HG03469 (cell line): ENCODE measurements around the gene MARK3.

Experiments used
- ATAC-seq: cut with Tn5 transposase; IDR thresholded peaks from one replicate; pipeline ENCODE4 v1.9.1; 2021; ENCODE audit warnings: mild to moderate bottlenecking, moderate library complexity, moderate number of reproducible peaks; ENCODE audit not compliant: unreplicated experiment

MARK3 gene

DNA sequence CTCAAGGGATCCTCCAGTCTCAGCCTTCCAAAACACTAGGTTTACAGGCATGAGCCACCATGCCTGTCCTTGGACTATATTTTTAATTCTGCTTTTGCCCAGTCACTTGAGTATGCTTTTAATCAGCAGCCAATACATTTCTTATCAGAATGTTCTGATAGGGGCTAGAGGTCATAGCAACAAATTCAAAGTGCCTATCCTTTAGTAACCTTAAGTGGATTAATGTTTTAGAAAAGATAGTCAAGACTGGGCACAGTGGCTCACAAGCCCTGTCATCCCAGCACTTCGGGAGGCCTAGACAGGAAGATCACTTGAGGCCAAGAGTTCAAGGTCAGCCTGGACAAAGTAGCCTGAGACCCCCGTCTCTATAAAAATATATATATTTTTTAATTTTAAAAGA, 100.3 kb downstream of the MARK3 start:
- ATAC-seq = no peak

DNA sequence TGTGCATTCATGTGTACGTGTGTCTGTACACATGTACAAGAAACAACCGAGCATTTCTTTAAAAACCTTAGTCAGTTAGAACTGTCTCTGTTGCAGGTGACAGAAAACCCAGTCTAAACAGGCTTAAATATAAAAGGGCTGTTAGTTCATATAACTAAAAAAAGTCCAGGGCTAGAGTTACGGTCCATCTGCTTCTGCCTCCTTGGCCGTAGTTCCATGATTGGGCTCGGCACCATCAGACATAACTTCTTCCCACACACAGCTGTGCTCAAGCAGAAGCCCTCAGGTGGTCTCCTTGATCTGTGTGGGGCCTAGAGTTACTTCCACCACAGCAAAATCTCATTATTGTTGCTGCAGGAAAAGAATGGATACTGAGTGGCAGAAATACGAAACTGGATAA, 102.9 kb downstream of the MARK3 start:
- ATAC-seq = no peak

DNA sequence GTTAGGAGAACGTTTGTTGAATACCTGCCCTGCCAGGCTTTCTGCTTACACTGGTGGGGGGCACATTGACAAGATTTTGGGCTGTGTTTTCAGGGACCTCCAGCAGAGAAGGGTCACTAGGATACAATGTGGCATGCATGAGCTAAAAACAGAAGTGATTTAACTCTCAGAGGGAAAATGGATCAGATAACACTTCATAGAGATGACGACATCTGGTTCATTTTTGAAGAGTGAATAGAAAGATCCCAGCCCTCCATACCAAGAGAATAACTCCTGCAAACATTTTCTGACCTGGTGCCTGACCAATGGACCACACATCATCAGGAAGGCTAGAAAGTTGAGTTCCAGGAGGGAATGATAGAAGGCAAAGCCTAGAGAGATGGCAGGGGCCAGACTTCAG, 103.7 kb downstream of the MARK3 start:
- ATAC-seq = no peak

- ATAC-seq = no peak
These were observed 104.4 kb downstream of the MARK3 start for GRCh38 chr14:103489621-103490020.

DNA sequence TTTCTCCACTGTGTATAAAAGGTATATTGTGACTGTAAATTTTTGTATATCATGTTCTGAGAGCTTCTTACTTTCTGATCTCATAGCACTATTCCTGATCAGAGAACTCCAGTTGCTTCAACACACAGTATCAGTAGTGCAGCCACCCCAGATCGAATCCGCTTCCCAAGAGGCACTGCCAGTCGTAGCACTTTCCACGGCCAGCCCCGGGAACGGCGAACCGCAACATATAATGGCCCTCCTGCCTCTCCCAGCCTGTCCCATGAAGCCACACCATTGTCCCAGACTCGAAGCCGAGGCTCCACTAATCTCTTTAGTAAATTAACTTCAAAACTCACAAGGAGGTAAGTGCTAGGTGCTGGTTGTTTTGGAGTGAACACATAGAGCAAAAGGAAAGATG, 106.5 kb downstream of the MARK3 start:
- no peak for ATAC-seq

GRCh38 chr14:103492156-103492925, 107.1 kb downstream of the MARK3 start:
- ATAC-seq = no peak

DNA sequence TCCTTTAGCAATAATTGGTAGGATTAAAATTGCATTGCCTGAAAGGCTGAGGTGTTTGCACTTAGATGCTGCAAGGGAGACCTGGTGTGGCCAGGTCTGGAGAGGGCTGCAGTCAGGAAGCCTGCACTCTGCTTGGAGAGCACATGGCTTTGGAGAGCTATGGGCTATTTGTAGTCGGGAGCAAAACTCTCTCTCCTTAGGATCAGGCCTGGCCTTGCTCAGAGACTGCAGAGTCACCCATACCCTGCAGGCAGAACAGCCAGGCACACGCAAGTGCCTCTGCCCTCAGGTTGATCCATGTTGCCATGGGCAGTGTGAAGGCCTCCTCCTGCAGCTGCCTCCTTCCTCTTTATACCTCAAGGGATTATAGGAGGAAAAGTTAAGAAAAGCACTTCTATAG, 110.6 kb downstream of the MARK3 start:
- ATAC-seq = no peak

DNA sequence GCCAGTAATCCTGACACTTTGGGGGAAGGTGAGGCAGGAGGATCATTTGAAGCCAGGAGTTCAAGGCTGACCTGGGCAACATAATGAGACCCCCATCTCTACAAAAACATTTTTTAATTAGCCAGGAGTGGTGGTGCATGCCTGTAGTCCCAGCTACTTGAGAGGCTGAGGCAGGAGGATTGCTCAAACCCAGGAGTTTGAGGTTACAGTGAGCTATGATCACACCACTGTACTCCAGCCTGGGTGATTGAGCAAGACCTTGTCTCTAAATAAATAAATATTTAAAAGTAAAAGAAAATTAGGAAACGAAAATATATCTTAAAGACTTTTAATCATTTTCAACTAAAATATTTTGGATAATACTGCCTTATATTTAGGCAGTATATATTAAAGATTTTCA, 111.6 kb downstream of the MARK3 start:
- no peak for ATAC-seq

GRCh38 chr14:103499709-103500108, 114.5 kb downstream of the MARK3 start:
- ATAC-seq = no peak

GRCh38 chr14:103500148-103500990, 115.2 kb downstream of the MARK3 start:
- ATAC-seq = no peak

- ATAC-seq = no peak
These were observed 116.0 kb downstream of the MARK3 start for GRCh38 chr14:103501041-103501870.

DNA sequence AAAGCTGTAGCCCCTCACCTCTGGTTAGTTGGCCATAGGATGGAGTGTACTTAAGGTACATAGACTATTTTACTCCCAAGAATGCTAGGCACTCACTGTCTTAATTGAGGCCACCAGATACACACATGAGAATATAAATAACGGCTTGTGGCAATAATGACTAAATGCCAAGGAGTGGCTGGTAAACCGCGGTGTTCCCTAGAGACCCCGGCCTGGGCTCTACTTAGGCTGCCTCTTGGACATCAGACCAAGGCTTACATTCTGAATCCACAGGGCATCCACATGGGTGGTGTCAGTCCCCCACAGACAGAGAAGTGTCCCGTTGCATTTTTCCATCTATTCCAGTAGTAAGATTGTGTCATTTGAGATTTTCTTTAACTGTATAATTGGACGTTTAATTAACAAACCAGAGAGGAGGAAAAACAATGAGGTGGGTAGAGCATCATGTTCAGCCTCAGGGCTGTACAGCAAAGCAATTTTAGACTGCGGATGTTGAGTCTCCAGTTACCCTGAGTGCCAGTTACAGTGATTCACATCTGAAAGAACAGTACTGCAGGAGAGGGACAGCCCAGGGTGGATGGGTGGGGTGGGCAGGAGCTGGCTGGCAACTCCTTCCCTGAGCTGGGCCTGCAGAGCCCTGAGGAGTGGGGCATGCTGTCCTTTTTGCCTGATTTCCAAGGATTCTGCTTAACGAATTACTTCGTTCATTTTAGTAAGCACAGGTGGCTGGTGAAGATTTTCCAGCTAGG, 116.9 kb downstream of the MARK3 start:
- ATAC-seq = no peak

GRCh38 chr14:103502877-103503276, 117.7 kb downstream of the MARK3 start:
- ATAC-seq = no peak

GRCh38 chr14:103503296-103503695, 118.1 kb downstream of the MARK3 start:
- ATAC-seq = no peak

DNA sequence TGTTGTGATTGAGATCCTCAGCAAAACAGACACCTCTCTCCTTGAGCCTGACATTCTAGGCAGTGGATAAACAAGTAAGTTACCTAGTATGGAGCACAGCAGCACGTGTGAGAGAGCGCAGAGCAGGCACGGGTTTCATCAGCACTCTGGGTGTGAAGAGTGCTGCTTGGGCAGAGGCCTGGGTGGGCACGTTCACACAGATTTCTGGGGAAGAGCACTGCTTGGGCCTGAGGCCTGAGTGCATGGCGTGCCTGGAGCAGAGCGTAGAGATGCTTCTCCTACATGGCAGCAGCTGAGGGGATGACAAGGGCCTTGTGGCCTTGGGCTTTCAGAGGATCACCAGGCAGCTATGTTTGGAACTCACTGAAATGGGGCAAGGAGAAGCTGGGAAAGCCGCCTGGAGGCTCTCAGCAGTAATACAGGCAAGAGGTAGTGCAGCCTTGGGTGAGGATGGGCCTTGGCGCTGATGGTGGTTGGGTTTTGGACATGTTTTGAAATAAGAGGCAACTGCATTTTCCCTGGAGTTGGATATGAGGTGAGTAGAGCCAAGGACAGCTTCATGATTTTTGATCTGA, 119.9 kb downstream of the MARK3 start:
- ATAC-seq = no peak

GRCh38 chr14:103507751-103508150, 122.5 kb downstream of the MARK3 start:
- no peak for ATAC-seq

- ATAC-seq = no peak
These were observed 123.5 kb downstream of the MARK3 start for GRCh38 chr14:103508521-103509329.

- no peak for ATAC-seq
These were observed 124.9 kb downstream of the MARK3 start for GRCh38 chr14:103509864-103510723.
